Brain pericyte (primary cell): ENCODE measurements around the gene UBE2D1.

Experiments used
- DNase-seq: peaks from one replicate; pipeline ENCODE4 v3.0.0-alpha.2; 2012; ENCODE audit warnings: low read depth, low spot score

The UBE2D1 gene

GRCh38 chr10:58334817-58335305 lies at the start of gene UBE2D1:
TSS of gene UBE2D1 (plus strand) at chr10:58335006. CDS start at chr10:58335202, 196 bp downstream.
- DNase-seq, result no peak

GRCh38 chr10:58291538-58292174 lies 43.1 kb upstream of the UBE2D1 start:
- DNase-seq, result no peak

- no peak for DNase-seq
These were observed 40.8 kb upstream of the UBE2D1 start for GRCh38 chr10:58293989-58294388.

DNA sequence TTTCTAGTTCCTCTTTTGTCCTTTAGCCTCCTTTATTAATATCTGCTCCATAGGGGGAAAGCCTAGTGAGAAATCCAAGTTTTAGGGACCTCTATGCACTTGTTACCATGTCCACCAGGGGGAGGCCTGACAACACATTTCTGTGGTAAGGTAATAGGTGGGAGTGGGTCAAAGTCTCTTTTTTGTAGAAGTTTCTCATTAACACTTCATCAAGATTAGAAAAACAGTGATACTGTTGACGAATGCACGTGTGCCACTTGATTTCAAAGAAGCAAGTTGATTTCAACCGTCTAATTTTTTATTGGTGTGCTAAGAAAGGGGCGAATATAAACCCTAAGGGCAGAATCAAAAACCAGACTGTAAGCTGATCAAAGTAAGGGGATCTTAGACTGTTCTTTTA lies 35.2 kb upstream of the UBE2D1 start:
- DNase-seq, result no peak

GRCh38 chr10:58300676-58301075 lies 34.1 kb upstream of the UBE2D1 start:
- DNase-seq, result no peak

GRCh38 chr10:58302254-58302653 lies 32.6 kb upstream of the UBE2D1 start:
- no peak for DNase-seq

- no peak for DNase-seq
These were observed 30.6 kb upstream of the UBE2D1 start for GRCh38 chr10:58304099-58304633.

GRCh38 chr10:58305821-58306220 lies 29.0 kb upstream of the UBE2D1 start:
- DNase-seq, result no peak

- no peak for DNase-seq
These were observed 27.1 kb upstream of the UBE2D1 start for GRCh38 chr10:58307676-58308075.

DNA sequence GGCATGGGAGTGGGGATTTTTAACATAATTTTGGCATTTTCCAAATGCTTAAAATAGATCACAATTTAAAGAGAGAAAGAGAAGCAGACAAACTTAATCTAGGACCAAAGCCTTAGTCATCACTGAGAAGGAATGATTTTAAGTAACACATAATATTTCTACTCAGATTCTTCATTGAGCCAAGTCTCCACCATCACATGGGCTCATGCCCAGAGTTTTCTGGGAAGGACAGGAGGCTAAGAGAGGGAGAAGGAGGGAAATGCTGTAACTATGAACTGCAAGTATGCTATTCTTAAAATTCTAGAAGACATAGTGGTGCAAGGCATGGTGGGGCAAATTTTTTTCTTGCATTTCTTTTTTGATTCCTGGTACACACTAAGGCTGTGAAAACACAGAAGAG lies 23.8 kb upstream of the UBE2D1 start:
- no peak for DNase-seq

DNA sequence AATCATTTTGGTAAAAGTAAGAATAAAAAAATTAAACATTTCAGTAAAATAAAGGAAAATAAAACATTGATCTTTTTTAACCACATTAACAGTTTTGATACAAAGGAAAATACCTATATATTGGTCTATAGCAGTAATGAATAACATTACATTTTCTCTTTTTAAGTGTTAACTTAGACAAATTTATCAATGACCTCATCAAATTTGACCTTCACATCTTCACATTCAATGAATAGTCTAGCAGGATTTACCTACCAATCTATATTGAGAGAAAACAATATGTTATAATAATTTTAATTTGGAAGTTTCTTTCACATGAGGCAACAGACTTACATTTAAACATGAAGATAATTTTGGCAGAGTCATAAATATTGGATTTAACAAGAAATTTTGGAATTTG lies 17.9 kb upstream of the UBE2D1 start:
- no peak for DNase-seq

DNA sequence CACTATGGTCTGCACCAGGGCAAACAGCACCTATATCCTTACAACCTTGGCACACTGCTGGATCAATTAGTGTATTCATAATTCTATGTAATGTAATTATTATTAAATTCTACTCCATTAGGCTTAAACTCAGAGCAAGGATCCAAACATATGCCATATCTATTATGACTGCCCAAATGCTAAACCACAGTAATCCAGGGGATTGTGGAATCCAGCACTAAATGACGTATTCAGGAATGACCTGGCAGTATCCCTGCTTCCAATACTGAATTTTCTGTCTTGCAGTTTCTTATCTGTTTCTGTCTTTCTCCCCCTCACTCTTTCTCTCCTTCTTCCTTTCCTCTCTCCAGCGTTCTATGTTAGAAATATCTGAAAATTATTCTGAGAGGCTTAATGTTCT lies 16.5 kb upstream of the UBE2D1 start:
- no peak for DNase-seq

DNA sequence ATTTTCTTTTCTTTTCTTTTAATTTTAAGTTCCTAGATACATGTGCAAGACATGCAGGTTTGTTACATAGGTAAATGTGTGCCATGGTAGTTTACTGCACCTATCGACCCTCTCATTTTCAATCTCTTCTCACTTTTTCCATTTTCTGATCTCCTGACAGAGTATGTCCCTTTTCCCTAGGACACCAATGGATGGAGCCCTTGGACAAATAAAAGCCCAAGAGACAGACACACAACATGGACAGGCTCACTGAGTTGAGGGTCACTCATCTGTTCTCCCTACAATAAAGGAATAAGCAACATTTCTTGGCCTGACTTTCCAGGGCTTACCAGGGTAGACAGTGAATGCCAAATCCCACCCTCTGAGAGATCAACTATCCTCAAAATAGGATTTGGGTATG lies 15.2 kb upstream of the UBE2D1 start:
- DNase-seq, result no peak

- no peak for DNase-seq
These were observed 14.3 kb upstream of the UBE2D1 start for GRCh38 chr10:58320351-58321049.

GRCh38 chr10:58322072-58322834 lies 12.6 kb upstream of the UBE2D1 start:
- DNase-seq, result no peak

- DNase-seq, result no peak
These were observed 12.0 kb upstream of the UBE2D1 start for GRCh38 chr10:58322835-58323209.

DNA sequence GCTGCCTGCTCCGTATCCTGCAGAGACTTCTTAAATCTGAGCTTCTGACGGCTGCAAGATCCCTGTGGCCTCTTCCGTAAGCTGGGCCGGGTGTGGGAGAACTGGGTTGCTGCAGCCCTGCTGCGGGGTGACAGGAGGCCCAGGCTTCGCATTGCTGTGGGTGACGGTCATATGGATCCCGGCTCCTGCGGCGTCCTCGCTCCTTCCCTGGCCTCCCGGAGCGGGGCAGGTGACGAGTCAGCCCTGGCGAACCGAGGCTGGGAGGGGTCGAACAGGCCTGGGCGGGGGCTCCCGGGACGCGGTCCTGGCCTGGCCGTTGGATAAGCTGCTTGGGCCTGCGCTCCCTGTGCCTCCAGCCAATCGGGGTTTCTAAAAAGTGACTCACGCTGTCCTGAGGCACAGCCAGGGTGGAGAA lies 7.8 kb upstream of the UBE2D1 start:
- DNase-seq, result no peak

DNA sequence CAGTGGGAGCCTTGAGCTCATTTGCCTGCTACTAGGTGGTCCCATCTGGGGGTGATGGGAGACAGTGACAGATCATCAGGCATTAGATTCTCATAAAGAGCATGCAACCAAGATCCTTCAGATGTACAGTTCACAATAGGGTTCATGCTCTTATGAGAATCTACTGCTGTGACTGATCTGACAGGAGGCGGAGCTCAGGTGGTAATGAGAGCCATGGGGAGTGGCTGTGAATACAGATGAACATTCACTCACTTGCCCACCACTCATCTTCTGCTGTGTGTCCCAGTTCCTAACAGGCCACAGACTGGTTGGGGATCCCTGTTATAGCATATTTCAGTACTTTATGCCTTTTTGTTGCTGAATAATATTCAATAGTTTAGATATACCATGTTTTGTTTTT lies 6.6 kb upstream of the UBE2D1 start:
- DNase-seq, result no peak

DNA sequence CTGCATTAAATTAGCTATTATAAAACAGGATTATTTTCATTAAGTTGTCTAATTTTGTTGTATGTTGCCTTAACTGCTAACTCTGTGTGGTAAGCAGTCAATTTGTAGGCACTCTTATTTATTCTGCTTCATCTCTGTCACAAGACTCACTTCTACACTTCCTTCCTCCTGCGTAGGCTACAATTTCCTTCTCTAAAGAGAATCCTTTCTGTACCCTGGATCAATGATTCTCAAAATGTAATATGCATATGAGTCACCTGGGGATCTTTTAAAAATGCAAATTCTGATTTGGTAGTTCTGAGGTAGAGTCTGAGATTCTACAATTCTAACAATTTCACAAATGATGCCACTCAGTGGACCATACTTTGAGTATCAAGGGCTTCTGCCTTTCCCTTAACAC lies 4.4 kb upstream of the UBE2D1 start:
- no peak for DNase-seq

DNA sequence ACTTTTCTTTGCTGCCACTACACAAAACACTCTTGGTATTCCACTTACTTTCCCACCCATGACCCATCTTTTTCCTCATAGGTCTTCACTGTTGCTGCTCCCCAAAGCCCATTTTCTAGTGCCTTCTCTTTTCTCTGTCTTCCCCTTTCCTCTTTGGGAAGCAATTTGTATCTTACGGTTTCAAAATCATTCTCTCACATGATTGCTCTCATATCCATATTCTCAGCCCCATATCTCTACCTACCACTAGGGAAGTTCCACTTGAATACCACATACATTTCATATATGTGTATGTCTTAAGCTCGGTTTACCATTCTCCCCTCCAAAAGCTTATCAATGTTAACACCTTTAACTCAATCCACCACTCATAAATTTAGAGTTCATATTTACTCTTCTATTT lies 3.2 kb upstream of the UBE2D1 start:
- DNase-seq, result no peak

DNA sequence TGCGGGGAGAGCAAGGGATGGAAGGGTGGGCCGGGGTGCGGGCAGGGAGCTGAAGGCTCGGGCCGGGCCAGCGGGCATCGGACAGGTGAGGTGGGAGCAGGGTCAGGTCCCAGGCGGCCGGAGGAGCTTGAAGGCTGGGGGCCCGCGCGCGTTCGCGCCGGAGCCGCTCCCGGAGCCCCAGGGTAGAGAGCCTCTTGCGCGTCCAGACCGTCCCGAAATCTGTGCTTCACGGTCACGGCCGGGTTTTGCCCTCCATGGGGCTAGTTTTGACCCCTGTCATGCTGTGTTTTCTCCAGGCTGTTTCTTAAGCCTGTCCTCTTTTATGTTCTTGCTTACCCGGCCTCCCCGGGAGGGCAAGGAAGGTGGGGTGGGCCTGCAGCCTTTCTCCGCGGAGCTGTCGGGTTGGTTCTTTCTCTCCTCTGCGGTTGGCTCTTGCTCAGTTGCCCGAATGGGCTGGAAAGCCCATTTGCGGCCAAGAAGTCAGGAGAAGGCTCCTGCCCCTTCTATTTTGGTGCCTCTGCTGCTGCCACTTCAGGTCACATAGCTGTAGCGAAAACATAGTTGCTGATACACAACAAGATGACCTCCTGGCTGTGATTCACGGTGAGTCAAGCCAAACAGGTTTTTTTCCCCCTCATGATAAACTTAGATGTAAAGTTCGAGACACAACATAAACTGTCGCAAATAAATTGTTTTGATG lies 650 bp downstream of the UBE2D1 start:
- no peak for DNase-seq

DNA sequence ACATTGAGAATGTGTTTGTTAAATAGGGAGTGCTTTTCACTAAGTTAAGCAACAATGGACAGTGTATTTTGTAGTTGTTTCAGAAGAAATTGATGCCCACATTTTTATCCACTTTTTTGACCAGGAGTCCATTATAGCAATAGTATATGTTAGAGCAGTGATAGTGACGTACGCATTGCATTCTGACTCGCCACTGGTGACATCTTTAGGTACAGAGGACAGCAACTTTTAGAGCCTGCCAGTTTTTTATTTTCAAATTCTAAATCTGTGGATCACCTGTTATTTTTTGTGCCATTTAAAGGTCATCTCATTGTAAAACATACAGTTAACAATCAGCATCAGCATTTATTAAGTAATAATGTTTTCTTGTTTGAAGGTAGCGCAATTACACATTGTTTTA lies 1.4 kb downstream of the UBE2D1 start:
- DNase-seq, result no peak
